Neuronal stem cell (in vitro differentiated cells): ENCODE measurements around the gene USP32.

Experiments used
- DNase-seq: peaks from one replicate; pipeline ENCODE4 v3.0.0-alpha.2; 2013; ENCODE audit warnings: low spot score
- H2AFZ ChIP-seq: one replicate; pipeline ENCODE4 v1.6.1; 2013; ENCODE audit warnings: mild to moderate bottlenecking, low read length, inconsistent platforms
- H2AK5ac ChIP-seq: 2 replicates; pipeline ENCODE4 v1.6.1; 2013; ENCODE audit warnings: low read depth, mild to moderate bottlenecking, inconsistent platforms, low read length, moderate library complexity, mixed read lengths
- H2BK120ac ChIP-seq: 2 replicates; pipeline ENCODE4 v1.6.1; 2013; ENCODE audit warnings: low read depth, mild to moderate bottlenecking, inconsistent platforms, low read length, moderate library complexity, mixed read lengths
- H2BK12ac ChIP-seq: one replicate; pipeline ENCODE4 v1.6.1; 2013; ENCODE audit warnings: low read length, inconsistent platforms
- H2BK15ac ChIP-seq: 2 replicates; pipeline ENCODE4 v1.6.1; 2013; ENCODE audit warnings: mild to moderate bottlenecking, low read length, inconsistent platforms, mixed read lengths
- H2BK5ac ChIP-seq: one replicate; pipeline ENCODE4 v1.6.1; 2013; ENCODE audit warnings: inconsistent platforms, mild to moderate bottlenecking, low read length, moderate library complexity
- H3K14ac ChIP-seq: one replicate; pipeline ENCODE4 v1.6.1; 2013; ENCODE audit warnings: low read length, inconsistent platforms
- H3K18ac ChIP-seq: 2 replicates; pipeline ENCODE4 v1.6.1; 2013; ENCODE audit warnings: low read length, inconsistent platforms
- H3K23ac ChIP-seq: 2 replicates; pipeline ENCODE4 v1.6.1; 2013; ENCODE audit warnings: low read depth, mild to moderate bottlenecking, mixed read lengths, low read length, inconsistent platforms; ENCODE audit not compliant: poor library complexity
- H3K27ac ChIP-seq: replicated peaks from 3 replicates; pipeline ENCODE4 v1.5.1; 2013; ENCODE audit warnings: low read length, inconsistent platforms
- H3K27me3 ChIP-seq, 3 experiments: 2 replicates each; pipeline ENCODE4 v1.6.1; 2013; ENCODE audit warnings: low read length in 3 of 3, mild to moderate bottlenecking in 2 of 3, inconsistent platforms in 1 of 3, low read depth in 1 of 3, mixed read lengths in 1 of 3, moderate library complexity in 1 of 3; ENCODE audit not compliant: control insufficient read depth in 3 of 3, insufficient read depth in 3 of 3
- H3K36me3 ChIP-seq, 2 donors: replicated peaks in 1 of 2; 2 replicates each; pipeline ENCODE4 v1.6.1; 2013; ENCODE audit warnings: low read length in 2 of 2; ENCODE audit not compliant: control insufficient read depth in 2 of 2, insufficient read depth in 2 of 2
- H3K4ac ChIP-seq: 2 replicates; pipeline ENCODE4 v1.6.1; 2013; ENCODE audit warnings: inconsistent platforms, mild to moderate bottlenecking, low read length, moderate library complexity
- H3K4me1 ChIP-seq, 2 donors: 1 replicate in 1 of 2; 2 replicates in 1 of 2; pipeline ENCODE4 v1.6.1; 2013; ENCODE audit warnings: low read length in 2 of 2, low read depth in 1 of 2; ENCODE audit not compliant: control insufficient read depth in 2 of 2, insufficient read depth in 1 of 2
- H3K4me2 ChIP-seq: one replicate; pipeline ENCODE4 v1.6.1; 2013; ENCODE audit warnings: mild to moderate bottlenecking, low read length, inconsistent platforms; ENCODE audit not compliant: insufficient read depth, poor library complexity, severe bottlenecking
- H3K4me3 ChIP-seq, 2 donors: 2 replicates each; pipeline ENCODE4 v1.5.1; 2013; ENCODE audit warnings: low read length in 2 of 2, mild to moderate bottlenecking in 2 of 2, inconsistent platforms in 1 of 2, moderate library complexity in 1 of 2
- H3K79me1 ChIP-seq: one replicate; pipeline ENCODE4 v1.6.1; 2013; ENCODE audit warnings: low read depth, mild to moderate bottlenecking, inconsistent platforms, low read length, moderate library complexity
- H3K9ac ChIP-seq: one replicate; pipeline ENCODE4 v1.6.1; 2013; ENCODE audit warnings: mild to moderate bottlenecking, low read depth, low read length, inconsistent platforms; ENCODE audit not compliant: poor library complexity
- H3K9me3 ChIP-seq, 2 donors: replicated peaks in 1 of 2; 2 replicates each; pipeline versions ENCODE3 to v1.6.1; 2013; ENCODE audit warnings: low read length in 2 of 2, mild to moderate bottlenecking in 2 of 2, inconsistent platforms in 1 of 2, low read depth in 1 of 2, mixed read lengths in 1 of 2, moderate library complexity in 1 of 2; ENCODE audit not compliant: control insufficient read depth in 2 of 2, insufficient read depth in 1 of 2
- H4K8ac ChIP-seq: one replicate; pipeline ENCODE4 v1.6.1; 2013; ENCODE audit warnings: low read depth, mild to moderate bottlenecking, inconsistent platforms, low read length, moderate library complexity
- H4K91ac ChIP-seq: one replicate; pipeline ENCODE4 v1.6.1; 2013; ENCODE audit warnings: low read length, low read depth, mild to moderate bottlenecking, inconsistent platforms; ENCODE audit not compliant: poor library complexity
- WGBS, 2 donors: extraction: QIAGEN DNeasy Blood & Tissue Kit; methylation state at CpG; one replicate each; pipeline ENCODE4 v1.1.7; 2013; ENCODE audit warnings: missing lambda C conversion rate in 2 of 2, mixed read lengths in 1 of 2; ENCODE audit not compliant: insufficient read length in 2 of 2, insufficient replicate concordance in 1 of 2; ENCODE audit errors: extremely low coverage in 2 of 2; 5-methylcytosine and 5-hydroxymethylcytosine counted together

The USP32 gene

DNA sequence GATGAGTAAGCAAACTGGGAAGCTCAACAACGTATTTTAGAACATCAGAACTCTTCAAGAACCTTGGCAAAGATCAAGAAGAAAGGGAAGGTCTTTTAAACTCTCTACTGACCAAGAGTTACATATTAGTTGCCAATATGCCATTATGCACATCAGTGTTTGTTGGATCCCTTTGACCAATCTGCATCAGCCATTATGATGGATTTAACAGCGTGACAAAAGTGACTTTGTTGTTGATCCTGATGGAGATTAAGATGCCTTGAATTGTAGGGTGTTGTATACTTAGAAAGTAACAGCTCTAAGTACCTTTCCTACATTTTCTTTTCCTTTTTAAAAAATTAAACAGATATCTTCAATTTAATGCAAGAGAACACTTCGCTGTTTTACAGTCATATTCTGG lies 133.6 kb downstream of the USP32 start:
- Histone ChIP-seq H3K23ac (no peak overlapping the region), H2AK5ac (no peak overlapping the region), H3K14ac (no peak overlapping the region), H3K4me3 (no peak overlapping the region), H2BK15ac (no peak overlapping the region), H2AFZ (no peak overlapping the region), H2BK12ac (no peak overlapping the region), H3K36me3 (peaks cover 4 to 44% of the 10 kb centered on the region in 2 donors), H3K4me1 (no peaks in the 10 kb centered on the region), H3K9ac (no peak overlapping the region), H3K27me3 (peaks cover 0 to 2% (median 0%) of the 10 kb centered on the region in 3 experiments), H4K8ac (no peak overlapping the region), H3K18ac (no peak overlapping the region), H3K9me3 (no peaks in the 10 kb centered on the region), H3K4me2 (no peak overlapping the region), H3K79me1 (no peaks in the 10 kb centered on the region), H2BK5ac (no peak overlapping the region), H3K4ac (no peak overlapping the region), H4K91ac (no peak overlapping the region), H2BK120ac (no peak overlapping the region), H3K27ac (no peak overlapping the region)
- no CpG with 5 or more reads among the region's 3 CpGs for WGBS, 2 donors
- no peak for DNase-seq

DNA sequence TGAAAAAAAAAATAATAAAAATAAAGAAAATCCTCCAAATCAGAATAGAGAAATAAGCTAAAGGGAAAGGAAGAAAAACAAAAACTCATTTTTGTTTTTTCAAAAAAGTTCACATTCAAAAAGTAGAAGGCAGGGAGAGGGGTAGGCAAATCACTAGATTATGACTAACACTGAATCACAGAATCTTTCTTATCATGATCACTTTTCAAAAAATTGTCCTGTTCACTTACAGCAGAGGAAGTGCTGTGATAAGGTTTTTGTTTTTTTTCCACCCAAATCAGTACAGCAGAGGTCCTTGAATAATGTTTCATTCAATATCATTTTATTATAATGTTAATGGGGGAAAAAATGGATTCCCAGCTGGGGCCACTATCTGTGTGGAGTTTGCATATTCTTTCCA lies 135.8 kb downstream of the USP32 start:
- Histone ChIP-seq H3K9me3 (no peaks in the 10 kb centered on the region), H3K18ac (no peak overlapping the region), H2BK5ac (no peak overlapping the region), H3K14ac (no peak overlapping the region), H3K79me1 (no peaks in the 10 kb centered on the region), H3K27me3 (peaks cover 0 to 2% (median 0%) of the 10 kb centered on the region in 3 experiments), H3K9ac (no peak overlapping the region), H2BK15ac (no peak overlapping the region), H3K23ac (no peak overlapping the region), H3K4me1 (no peaks in the 10 kb centered on the region), H3K4me3 (no peak overlapping the region), H2AFZ (no peak overlapping the region), H3K27ac (no peak overlapping the region), H2BK120ac (no peak overlapping the region), H3K36me3 (peaks cover 4 to 59% of the 10 kb centered on the region in 2 donors), H4K91ac (no peak overlapping the region), H2AK5ac (no peak overlapping the region), H3K4me2 (no peak overlapping the region), H2BK12ac (no peak overlapping the region), H3K4ac (no peak overlapping the region), H4K8ac (no peak overlapping the region)
- DNase-seq = no peak

DNA sequence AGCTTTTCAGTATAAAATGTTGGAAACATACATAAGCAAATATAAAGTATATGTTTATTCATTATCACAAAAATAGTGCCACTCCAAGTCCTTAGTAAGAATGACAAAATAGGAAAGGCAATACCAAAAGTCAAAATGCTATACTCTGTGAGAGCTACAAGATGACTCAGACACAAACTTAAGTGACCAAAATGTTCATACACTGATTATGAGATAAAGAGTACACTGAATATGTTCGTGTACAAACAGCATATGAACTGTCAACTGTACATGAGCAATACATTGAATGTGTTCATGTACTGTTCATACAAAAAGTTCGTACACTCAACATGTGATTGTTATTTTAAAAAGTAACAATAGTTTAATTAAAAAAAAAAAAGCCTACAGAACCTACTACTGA lies 138.9 kb downstream of the USP32 start:
- Histone ChIP-seq H3K79me1 (no peaks in the 10 kb centered on the region), H3K18ac (no peak overlapping the region), H3K27ac (no peak overlapping the region), H3K9ac (no peak overlapping the region), H3K4me1 (peaks cover 0 to 2% of the 10 kb centered on the region in 2 donors), H3K4me3 (no peak overlapping the region), H4K8ac (no peak overlapping the region), H2BK15ac (no peak overlapping the region), H2AFZ (no peak overlapping the region), H3K27me3 (peaks cover 0 to 2% (median 0%) of the 10 kb centered on the region in 3 experiments), H2BK12ac (no peak overlapping the region), H3K23ac (no peak overlapping the region), H2BK5ac (no peak overlapping the region), H3K9me3 (peaks cover 0 to 6% of the 10 kb centered on the region in 2 donors), H4K91ac (no peak overlapping the region), H2BK120ac (no peak overlapping the region), H3K36me3 (peaks cover 2 to 63% of the 10 kb centered on the region in 2 donors), H3K4ac (no peak overlapping the region), H3K4me2 (no peak overlapping the region), H2AK5ac (no peak overlapping the region), H3K14ac (no peak overlapping the region)
- DNase-seq = no peak
- no CpG with 5 or more reads among the region's 2 CpGs for WGBS, 2 donors

DNA sequence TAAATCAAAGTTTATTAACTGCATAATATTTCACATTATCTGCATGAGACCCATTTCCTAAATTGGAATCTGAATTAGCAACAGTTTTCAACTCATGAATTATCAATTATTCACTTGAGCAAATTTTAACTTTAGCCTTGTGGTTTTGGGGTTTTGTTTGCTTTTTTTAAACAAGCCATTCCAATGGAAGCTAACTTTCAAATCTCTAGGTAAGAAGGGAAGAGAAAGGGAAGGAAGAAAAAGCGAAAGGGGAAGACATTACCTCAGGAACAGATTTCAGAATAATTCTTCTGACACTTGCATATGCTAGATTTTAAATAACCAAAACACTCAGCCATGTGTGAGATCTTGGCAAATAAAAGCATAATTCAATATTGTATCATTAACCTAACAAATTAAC lies 139.5 kb downstream of the USP32 start:
- no peak for DNase-seq
- no peak overlapping the region for H2BK12ac ChIP-seq
- no peak overlapping the region for H2BK5ac ChIP-seq
- no peak overlapping the region for H3K27ac ChIP-seq
- no peak overlapping the region for H3K4ac ChIP-seq
- no peak overlapping the region for H4K91ac ChIP-seq
- H3K4me3 ChIP-seq = no peak overlapping the region
- peaks cover 0 to 2% of the 10 kb centered on the region in 2 donors for H3K4me1 ChIP-seq
- no peak overlapping the region for H3K4me2 ChIP-seq
- no peak overlapping the region for H2BK15ac ChIP-seq
- H3K9me3 ChIP-seq = peaks cover 0 to 10% of the 10 kb centered on the region in 2 donors
- no peaks in the 10 kb centered on the region for H3K79me1 ChIP-seq
- no peak overlapping the region for H3K23ac ChIP-seq
- H2BK120ac ChIP-seq = no peak overlapping the region
- no peak overlapping the region for H3K9ac ChIP-seq
- H3K18ac ChIP-seq = no peak overlapping the region
- H3K14ac ChIP-seq = no peak overlapping the region
- no peak overlapping the region for H2AK5ac ChIP-seq
- no peaks in the 10 kb centered on the region for H3K27me3 ChIP-seq
- no CpG with 5 or more reads among the region's 1 CpG for WGBS, 2 donors
- peaks cover 2 to 63% of the 10 kb centered on the region in 2 donors for H3K36me3 ChIP-seq
- no peak overlapping the region for H4K8ac ChIP-seq
- no peak overlapping the region for H2AFZ ChIP-seq
